Measurements from ENCODE around the gene SERGEF. TPM values are rescaled to one million over a fixed set of nuclear protein-coding genes. Genes with fewer than 3 reads are reported as not detected.

Gene SERGEF
- total and polyA plus RNA-seq, 2 of the 13 experiments (the other 11 are each of a cell fraction or from before 2014, with no cell fraction given), result 54.5 to 114 TPM

GRCh38 chr11:17952487-17952886 lies 60.4 kb downstream of the SERGEF start:
- no peaks in the 10 kb centered on the region for H3K9me3 ChIP-seq (ENCODE audit: low read length)
- in situ Hi-C loops (cut with HindIII; ENCODE audit: extremely low pct_ligation_motif_present, low pct_unique_long_range_greater_than_20kb), result no loop called here
- H3K9ac ChIP-seq (ENCODE audit: insufficient read depth, low read depth, low read length), result no peak overlapping the region
- FAIRE-seq (no peak), DNase-seq (ENCODE audit: low spot score) (no peak), ATAC-seq (peak; percentile 72)
- peaks cover 18% of the 10 kb centered on the region for H3K4me1 ChIP-seq (ENCODE audit: insufficient read depth, low read length)
- POLR2A ChIA-PET, result no interaction called here
- no peak overlapping the region for H2AFZ ChIP-seq (ENCODE audit: low read length)
- intact Hi-C loops (cut with micrococcal nuclease; ENCODE audit: unreplicated experiment), result no loop called here
- peak overlapping the region; percentile 16 for H3K27ac ChIP-seq (ENCODE audit: extremely low read length, insufficient read depth, low read length)
- WGBS (ENCODE audit: low lambda C conversion rate), result 69% methylated on average over 4 of the region's 4 CpGs
- CTCF ChIA-PET (ENCODE audit: low intra/inter-chr PET ratio, low total read pairs), result no interaction called here
- no peaks in the 10 kb centered on the region; the same call in 1 of the 2 replicates for H4K20me1 ChIP-seq (ENCODE audit: insufficient read depth, low read length)
- H3K79me2 ChIP-seq (ENCODE audit: insufficient read depth, low read length), result no peaks in the 10 kb centered on the region
- no peaks in the 10 kb centered on the region for H3K27me3 ChIP-seq (ENCODE audit: control insufficient read depth in 1 of 2, insufficient read depth in 2 of 2, low read length in 2 of 2)
- TF ChIP-seq RARG (CRISPR knock-in tag; IDR thresholded peaks at IDR 0.05; ENCODE audit: low read depth) (no peak), ZNF7 (CRISPR knock-in tag; IDR thresholded peaks at IDR 0.05) (no peak), GLI4 (CRISPR knock-in tag; IDR thresholded peaks at IDR 0.05; ENCODE audit: borderline replicate concordance) (no peak), ZNF282 (IDR thresholded peaks at IDR 0.05; ENCODE audit: partially characterized antibody) (no peak), NCOA1 (CRISPR knock-in tag; IDR thresholded peaks at IDR 0.05) (no peak), ZSCAN25 (CRISPR knock-in tag; IDR thresholded peaks at IDR 0.05) (no peak), ZNF577 (CRISPR knock-in tag; IDR thresholded peaks at IDR 0.05; ENCODE audit: borderline replicate concordance, low read depth) (no peak), ZNF589 (CRISPR knock-in tag; conservative IDR thresholded peaks at IDR 0.05) (no peak), RAD51 (IDR thresholded peaks at IDR 0.05; ENCODE audit: borderline replicate concordance) (no peak), FOXO1 (CRISPR knock-in tag; IDR thresholded peaks at IDR 0.05) (no peak), ATF1 (CRISPR knock-in tag; IDR thresholded peaks at IDR 0.05) (no peak), ZNF17 (CRISPR knock-in tag; IDR thresholded peaks at IDR 0.05) (no peak), ATM (IDR thresholded peaks at IDR 0.05; ENCODE audit: borderline replicate concordance) (no peak), MBNL3 (CRISPR knock-in tag; conservative IDR thresholded peaks at IDR 0.05) (no peak), ZNF232 (CRISPR knock-in tag; IDR thresholded peaks at IDR 0.05; ENCODE audit: borderline replicate concordance) (no peak), PBX3 (CRISPR knock-in tag; IDR thresholded peaks at IDR 0.05; ENCODE audit: borderline replicate concordance) (no peak)
- TF ChIP-seq, protein P1, sequence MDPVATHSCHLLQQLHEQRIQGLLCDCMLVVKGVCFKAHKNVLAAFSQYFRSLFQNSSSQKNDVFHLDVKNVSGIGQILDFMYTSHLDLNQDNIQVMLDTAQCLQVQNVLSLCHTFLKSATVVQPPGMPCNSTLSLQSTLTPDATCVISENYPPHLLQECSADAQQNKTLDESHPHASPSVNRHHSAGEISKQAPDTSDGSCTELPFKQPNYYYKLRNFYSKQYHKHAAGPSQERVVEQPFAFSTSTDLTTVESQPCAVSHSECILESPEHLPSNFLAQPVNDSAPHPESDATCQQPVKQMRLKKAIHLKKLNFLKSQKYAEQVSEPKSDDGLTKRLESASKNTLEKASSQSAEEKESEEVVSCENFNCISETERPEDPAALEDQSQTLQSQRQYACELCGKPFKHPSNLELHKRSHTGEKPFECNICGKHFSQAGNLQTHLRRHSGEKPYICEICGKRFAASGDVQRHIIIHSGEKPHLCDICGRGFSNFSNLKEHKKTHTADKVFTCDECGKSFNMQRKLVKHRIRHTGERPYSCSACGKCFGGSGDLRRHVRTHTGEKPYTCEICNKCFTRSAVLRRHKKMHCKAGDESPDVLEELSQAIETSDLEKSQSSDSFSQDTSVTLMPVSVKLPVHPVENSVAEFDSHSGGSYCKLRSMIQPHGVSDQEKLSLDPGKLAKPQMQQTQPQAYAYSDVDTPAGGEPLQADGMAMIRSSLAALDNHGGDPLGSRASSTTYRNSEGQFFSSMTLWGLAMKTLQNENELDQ (CRISPR knock-in tag; IDR thresholded peaks at IDR 0.05; ENCODE audit: borderline replicate concordance), result no peak
- TF ChIP-seq, protein P2, sequence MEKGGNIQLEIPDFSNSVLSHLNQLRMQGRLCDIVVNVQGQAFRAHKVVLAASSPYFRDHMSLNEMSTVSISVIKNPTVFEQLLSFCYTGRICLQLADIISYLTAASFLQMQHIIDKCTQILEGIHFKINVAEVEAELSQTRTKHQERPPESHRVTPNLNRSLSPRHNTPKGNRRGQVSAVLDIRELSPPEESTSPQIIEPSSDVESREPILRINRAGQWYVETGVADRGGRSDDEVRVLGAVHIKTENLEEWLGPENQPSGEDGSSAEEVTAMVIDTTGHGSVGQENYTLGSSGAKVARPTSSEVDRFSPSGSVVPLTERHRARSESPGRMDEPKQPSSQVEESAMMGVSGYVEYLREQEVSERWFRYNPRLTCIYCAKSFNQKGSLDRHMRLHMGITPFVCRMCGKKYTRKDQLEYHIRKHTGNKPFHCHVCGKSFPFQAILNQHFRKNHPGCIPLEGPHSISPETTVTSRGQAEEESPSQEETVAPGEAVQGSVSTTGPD (CRISPR knock-in tag; IDR thresholded peaks at IDR 0.05), result no peak
- H3K4me3 ChIP-seq (replicated peaks in 1 of 3; ENCODE audit: insufficient read depth in 1 of 3, low read depth in 2 of 3, low read length in 3 of 3), result no peak overlapping the region
- no peak overlapping the region for H3K4me2 ChIP-seq (ENCODE audit: low read depth, low read length)
- peaks cover 29 to 85% of the 10 kb centered on the region in 2 experiments for H3K36me3 ChIP-seq (replicated peaks in 1 of 2; ENCODE audit: control insufficient read depth in 1 of 2, insufficient read depth in 2 of 2, low read length in 2 of 2)
- no TSS peak for BruUV-seq (replicated peaks)
